AG04450 (cell line): ENCODE results near the gene PAQR5. TPM values are rescaled to one million over a fixed set of nuclear protein-coding genes. Genes with fewer than 3 reads are reported as not detected.
A peak's percentile ranks its signal among the peaks of the same experiment; 100 is the strongest.

ENCODE experiments used
- CTCF ChIA-PET: fragments of 300-600, 350-600 bp; formaldehyde crosslinking; extraction: SDS; loops from one replicate; lab custom pipeline; 2022; ENCODE audit warnings: antibody characterized with exemption, inconsistent platforms; lab: Charles Lee
- POLR2A ChIA-PET: fragments of 350-600 bp; formaldehyde crosslinking; extraction: SDS; loops from one replicate; lab custom pipeline; 2021; ENCODE audit warnings: antibody characterized with exemption, inconsistent platforms; lab: Yijun Ruan, JAX
- DNase-seq: peaks from one replicate; pipeline ENCODE4 v3.0.0-alpha.2; 2011; ENCODE audit warnings: low read depth, low spot score
- H3K27ac ChIP-seq: one replicate; pipeline ENCODE4 v1.5.1; 2012; ENCODE audit warnings: low read depth, low read length, control low read depth
- H3K27me3 ChIP-seq: one replicate; pipeline ENCODE4 v1.6.0; 2012; ENCODE audit warnings: low read length; ENCODE audit not compliant: control insufficient read depth, insufficient read depth
- H3K4me3 ChIP-seq: 2 replicates; pipeline ENCODE4 v1.5.1; 2011; ENCODE audit warnings: mild to moderate bottlenecking, low read depth, low read length, control low read depth
- H3K9me3 ChIP-seq: 2 replicates; pipeline ENCODE4 v1.5.1; 2012; ENCODE audit warnings: low read length; ENCODE audit not compliant: control insufficient read depth, insufficient read depth
- CTCF ChIP-seq: IDR thresholded peaks from 2 replicates; pipeline ENCODE4 v1.5.1; 2011; ENCODE audit warnings: low read depth, low read length, control low read depth, inconsistent platforms
- polyA plus RNA-seq: library from polyadenylated mRNA; depleted of rRNA; stranded (reverse); fragments of >200 nt; gene quantifications from 2 replicates; pipeline ENCODE4 v1.2.3, GENCODE V29; 2011

The PAQR5 gene
- polyA plus RNA-seq, 1 experiment, result 7.9 TPM

DNA sequence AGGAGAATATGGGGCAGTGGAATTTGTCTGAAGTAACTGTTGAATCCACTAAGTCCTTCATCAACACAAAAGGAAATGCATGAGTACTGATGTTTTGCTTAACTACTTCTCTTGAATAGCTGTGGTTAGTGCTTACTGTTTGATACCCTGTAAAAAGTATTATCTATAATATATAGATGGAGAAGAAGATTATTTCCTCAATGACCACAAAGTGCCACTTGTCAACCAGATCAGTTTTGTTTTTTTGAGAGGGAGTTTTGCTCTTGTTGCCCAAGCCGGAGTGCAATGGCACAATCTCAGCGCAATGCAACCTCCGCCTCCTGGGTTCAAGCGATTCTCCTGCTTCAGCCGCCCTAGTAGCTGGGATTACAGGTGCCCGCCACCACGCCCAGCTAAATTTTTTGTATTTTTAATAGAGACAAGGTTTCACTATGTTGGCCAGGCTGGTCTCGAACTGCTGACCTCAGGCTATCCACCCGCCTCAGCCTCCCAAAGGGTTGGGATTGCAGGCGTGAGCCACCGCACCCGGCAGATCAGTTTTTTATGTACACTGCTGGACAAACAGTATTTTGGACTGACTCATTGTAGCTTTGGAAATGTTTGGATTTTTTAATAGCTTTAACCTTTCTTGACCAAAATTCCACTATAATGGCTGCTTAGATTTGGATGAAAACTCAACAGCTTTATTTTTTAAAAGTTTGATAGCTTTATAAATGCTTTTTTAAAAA is 152.4 kb downstream of the PAQR5 start:
- no peak overlapping the region for H3K4me3 ChIP-seq
- no peak overlapping the region for H3K27ac ChIP-seq
- no peak for DNase-seq
- CTCF ChIA-PET, result interaction anchor here (4.7 kb wide), 1 partner anchor 12 kb away, joined by 50 read pairs; no protein-coding TSS in a partner anchor
- TF ChIP-seq CTCF, result no peak
- POLR2A ChIA-PET, result interaction anchor here (0.7 to 3.7 kb wide), 8 partner anchors 12 to 1663 kb away, joined by 3 to 63 read pairs (median 8); partner anchors contain the start of gene KIF23
- no peaks in the 10 kb centered on the region; the same call in 1 of the 2 replicates for H3K9me3 ChIP-seq
- H3K27me3 ChIP-seq, result no peaks in the 10 kb centered on the region

DNA sequence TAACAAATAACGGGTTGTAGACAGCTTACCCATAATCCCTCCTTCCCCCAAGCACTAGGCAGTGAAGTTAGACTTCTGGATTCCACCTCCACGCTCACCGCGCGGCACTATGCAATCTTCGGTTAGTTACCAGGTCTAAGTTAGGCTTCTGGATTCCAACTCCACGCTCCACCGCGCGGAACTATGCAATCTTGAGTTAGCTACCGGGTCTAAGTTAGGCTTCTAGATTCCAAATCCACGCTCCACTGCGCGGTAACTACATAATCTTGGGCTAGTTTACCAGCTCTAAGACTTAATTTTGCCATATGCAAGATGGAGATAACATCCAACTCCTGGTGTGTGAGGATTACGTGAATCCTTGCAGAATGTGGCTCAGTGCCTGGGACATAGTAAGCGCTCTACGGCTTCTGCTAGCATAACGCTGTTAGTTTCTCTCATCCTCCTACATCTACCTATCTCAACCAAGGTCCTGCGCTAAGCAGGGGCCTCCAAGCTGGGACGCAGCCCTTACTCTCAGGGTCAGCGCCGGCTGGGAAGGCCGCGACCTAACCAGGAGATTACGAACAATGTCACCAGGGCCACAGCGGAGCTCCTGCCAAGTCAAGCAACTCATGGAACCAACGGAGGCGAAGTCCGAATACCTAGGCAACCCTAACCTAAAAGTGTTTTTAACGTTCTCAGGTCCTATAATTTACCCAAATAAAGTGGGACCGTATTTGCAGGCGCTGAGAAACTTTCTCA is 153.4 kb downstream of the PAQR5 start:
- H3K4me3 ChIP-seq, result peak overlapping the region; percentile 85
- CTCF ChIA-PET, result interaction anchor here (4.7 kb wide), 1 partner anchor 11 kb away, joined by 50 read pairs; no protein-coding TSS in a partner anchor
- DNase-seq, result no peak
- TF ChIP-seq CTCF, result no peak
- POLR2A ChIA-PET, result interaction anchor here (0.6 to 3.7 kb wide), 17 partner anchors 11 to 1662 kb away, joined by 3 to 63 read pairs (median 4); partner anchors contain the start of gene KIF23
- peak overlapping the region; percentile 66 for H3K27ac ChIP-seq
- H3K9me3 ChIP-seq, result no peaks in the 10 kb centered on the region; the same call in 1 of the 2 replicates
- no peaks in the 10 kb centered on the region for H3K27me3 ChIP-seq

DNA sequence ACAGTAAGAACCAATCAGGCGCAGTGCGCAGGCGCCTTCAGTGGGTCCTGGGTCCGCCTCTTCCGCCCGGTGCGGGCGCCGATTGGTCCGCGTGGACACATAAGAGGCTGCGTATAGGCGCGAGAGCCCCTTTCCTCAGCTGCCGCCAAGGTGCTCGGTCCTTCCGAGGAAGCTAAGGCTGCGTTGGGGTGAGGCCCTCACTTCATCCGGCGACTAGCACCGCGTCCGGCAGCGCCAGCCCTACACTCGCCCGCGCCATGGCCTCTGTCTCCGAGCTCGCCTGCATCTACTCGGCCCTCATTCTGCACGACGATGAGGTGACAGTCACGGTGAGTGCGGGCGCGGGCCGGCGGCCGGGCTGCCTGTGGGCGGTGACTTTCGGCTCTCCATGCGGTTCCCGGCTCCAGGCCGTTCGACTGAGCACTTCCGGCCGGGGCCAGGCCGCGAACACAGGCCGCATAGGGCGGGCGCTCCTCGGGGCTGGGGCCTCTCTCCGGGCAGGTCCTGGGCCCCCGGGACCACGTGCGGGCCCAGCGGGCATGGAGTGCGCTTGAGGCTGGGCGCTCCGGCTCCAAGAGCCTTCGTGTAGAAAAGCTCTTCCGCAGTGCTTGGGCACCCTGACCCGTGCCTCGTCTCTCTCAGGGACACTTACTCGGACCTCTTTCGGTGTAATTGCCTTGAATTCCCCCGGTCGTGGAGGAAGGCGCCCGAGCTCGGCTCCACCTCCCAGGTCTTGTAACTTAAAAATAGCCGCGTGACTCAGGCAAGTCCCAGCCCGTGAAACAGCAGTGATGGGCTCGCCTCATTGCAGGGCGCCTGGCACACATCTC is 154.2 kb downstream of the PAQR5 start, which contains the start of gene RPLP1:
TSS of gene RPLP1 (plus strand) at position 127 of the 830 bp plus-strand sequence. CDS start at position 258, 131 bp downstream.
- H3K4me3 ChIP-seq, result peak within 1 kb of the TSS; percentile 85
- no peak for TF ChIP-seq CTCF
- CTCF ChIA-PET, result interaction anchor here (4.7 kb wide), 1 partner anchor 10 kb away, joined by 50 read pairs; no protein-coding TSS in a partner anchor
- no peaks in the 10 kb centered on the region; the same call in 1 of the 2 replicates for H3K9me3 ChIP-seq
- POLR2A ChIA-PET, result interaction anchor here (0.6 to 3.7 kb wide), 14 partner anchors 10 to 163 kb away, joined by 3 to 63 read pairs (median 4); partner anchors contain the start of gene KIF23
- peak within 1 kb of the TSS; percentile 66 for H3K27ac ChIP-seq
- peak; percentile 92 for DNase-seq
- H3K27me3 ChIP-seq, result no peaks in the 10 kb centered on the region

DNA sequence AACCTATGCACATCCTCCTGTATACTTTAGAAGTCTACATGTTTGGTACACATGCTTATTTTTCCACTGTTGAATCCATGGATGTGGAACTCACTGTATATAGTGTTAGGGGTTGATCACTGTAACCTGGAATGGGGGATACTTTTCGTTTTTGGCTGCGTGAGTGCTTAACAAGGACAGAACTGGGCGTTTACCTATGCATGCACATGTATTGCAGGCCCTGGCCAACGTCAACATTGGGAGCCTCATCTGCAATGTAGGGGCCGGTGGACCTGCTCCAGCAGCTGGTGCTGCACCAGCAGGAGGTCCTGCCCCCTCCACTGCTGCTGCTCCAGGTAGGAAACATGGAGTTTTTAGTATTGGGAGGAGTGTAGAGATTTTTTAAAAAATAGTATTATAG is 156.2 kb downstream of the PAQR5 start:
- no peak for TF ChIP-seq CTCF
- H3K27me3 ChIP-seq, result no peaks in the 10 kb centered on the region
- no peak overlapping the region for H3K27ac ChIP-seq
- peak overlapping the region; percentile 85 for H3K4me3 ChIP-seq
- no peaks in the 10 kb centered on the region; the same call in 1 of the 2 replicates for H3K9me3 ChIP-seq
- DNase-seq, result no peak
- POLR2A ChIA-PET, result no interaction called here
- CTCF ChIA-PET, result interaction anchor here (4.7 kb wide), 1 partner anchor 8 kb away, joined by 50 read pairs; no protein-coding TSS in a partner anchor
